Skeletal muscle satellite cell (primary cell): ENCODE data around the gene CHRM5.

Source experiments
- H3K27me3 ChIP-seq: 2 replicates; pipeline ENCODE4 v1.7.0; 2013; ENCODE audit warnings: low read length; ENCODE audit not compliant: control insufficient read depth, insufficient read depth
- H3K36me3 ChIP-seq: 2 replicates; pipeline ENCODE4 v1.7.0; 2013; ENCODE audit warnings: mild to moderate bottlenecking, control low read depth, low read length; ENCODE audit not compliant: insufficient read depth
- H3K4me1 ChIP-seq: 2 replicates; pipeline ENCODE4 v1.7.0; 2013; ENCODE audit warnings: low read length; ENCODE audit not compliant: control insufficient read depth, insufficient read depth
- H3K4me2 ChIP-seq: 2 replicates; pipeline ENCODE4 v1.7.0; 2013; ENCODE audit warnings: mild to moderate bottlenecking, low read length
- H3K4me3 ChIP-seq: 2 replicates; pipeline ENCODE4 v1.7.0; 2013; ENCODE audit warnings: low read length
- H3K9ac ChIP-seq: 2 replicates; pipeline ENCODE4 v1.7.0; 2013; ENCODE audit warnings: mild to moderate bottlenecking, low read depth, low read length, moderate library complexity
- H3K9me3 ChIP-seq: replicated peaks from 2 replicates; pipeline ENCODE4 v1.7.0; 2013; ENCODE audit warnings: mild to moderate bottlenecking, control low read depth, low read length

CHRM5 gene

DNA sequence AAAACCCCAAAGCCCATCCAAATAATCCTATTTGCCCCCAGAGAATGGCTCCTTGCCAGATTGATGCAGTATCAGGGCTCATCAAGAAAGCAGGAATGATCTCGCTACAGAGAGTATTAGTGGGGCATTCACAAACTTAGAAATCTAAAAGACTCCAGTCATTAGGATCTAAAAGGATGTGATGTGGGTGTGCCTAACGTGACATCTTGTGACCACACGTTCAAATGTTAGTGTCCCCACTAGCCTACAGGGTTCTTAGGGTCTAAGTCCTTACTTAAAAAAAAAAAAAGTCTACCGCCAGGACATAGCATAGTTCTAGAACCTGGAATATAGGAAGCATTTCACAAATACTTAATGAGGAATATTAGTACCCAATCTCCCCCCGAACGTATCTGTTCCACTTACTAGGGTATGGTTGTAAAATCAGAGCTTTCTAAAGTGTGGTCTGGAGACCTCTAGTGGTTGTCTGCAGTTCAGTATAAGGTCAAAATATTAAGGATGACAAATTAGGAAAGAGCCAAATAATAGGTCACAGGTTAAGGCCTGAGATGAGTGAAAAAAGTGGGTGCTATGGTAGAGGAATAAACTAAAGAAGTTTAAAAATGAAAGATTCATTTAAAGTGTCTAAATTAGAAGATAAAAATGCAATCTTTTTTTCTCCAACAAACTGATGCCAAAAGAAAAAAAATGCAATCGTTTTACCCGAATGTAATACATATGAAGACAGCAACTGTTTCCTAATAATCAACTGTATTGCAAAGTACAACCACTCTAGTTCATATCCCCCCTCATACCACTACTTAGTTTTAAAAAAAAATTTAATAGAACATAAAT, 4.2 kb upstream of the CHRM5 start:
- Histone ChIP-seq H3K27me3 (no peaks in the 10 kb centered on the region), H3K4me1 (peaks cover 5% of the 10 kb centered on the region), H3K4me3 (no peak overlapping the region), H3K9me3 (no peaks in the 10 kb centered on the region), H3K9ac (no peak overlapping the region), H3K4me2 (no peak overlapping the region), H3K36me3 (no peaks in the 10 kb centered on the region)

DNA sequence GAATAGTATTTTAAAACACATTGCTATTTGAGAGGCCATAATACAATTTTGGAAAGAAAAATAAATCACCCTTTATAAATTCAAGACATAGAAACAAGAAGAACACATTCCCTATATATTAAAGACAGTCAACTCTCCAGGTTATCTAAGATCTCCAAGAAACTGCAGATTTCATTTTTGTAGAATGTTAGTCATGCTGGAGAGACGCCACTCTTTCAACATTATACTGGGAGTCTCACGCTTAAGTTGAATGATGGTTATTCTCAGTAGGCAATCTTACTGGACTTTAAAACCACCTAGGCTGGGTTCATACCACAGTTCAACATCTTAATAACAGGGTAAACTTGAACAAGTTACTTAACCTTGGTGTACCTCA, 3.6 kb upstream of the CHRM5 start:
- Histone ChIP-seq H3K9me3 (no peaks in the 10 kb centered on the region), H3K4me1 (peaks cover 5% of the 10 kb centered on the region), H3K9ac (no peak overlapping the region)

DNA sequence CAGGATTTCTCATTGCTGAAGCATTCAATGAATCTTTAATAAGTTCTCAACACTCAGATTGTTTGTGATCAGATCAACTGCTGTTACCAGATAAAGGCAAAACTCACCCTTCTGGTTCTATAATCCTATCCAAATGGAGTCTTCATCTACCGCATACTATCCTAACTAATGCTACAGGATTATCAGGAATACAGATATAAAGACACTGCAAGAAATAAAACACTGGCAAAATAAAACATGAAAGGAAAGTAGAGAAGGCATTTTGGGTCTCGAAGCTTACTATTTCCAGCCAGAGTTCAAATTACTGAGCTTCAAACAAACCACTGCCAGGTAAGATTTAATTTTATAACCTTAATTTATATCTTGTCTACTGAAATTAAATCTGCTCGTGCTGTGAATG, 524 bp downstream of the CHRM5 start:
- H3K9me3 ChIP-seq = no peaks in the 10 kb centered on the region
- H3K4me1 ChIP-seq = peaks cover 5% of the 10 kb centered on the region
- H3K9ac ChIP-seq = no peak overlapping the region
- no peak overlapping the region for H3K4me3 ChIP-seq
- H3K4me2 ChIP-seq = no peak overlapping the region
- H3K36me3 ChIP-seq = no peaks in the 10 kb centered on the region
- no peaks in the 10 kb centered on the region for H3K27me3 ChIP-seq

More for the DNA sequence above, 3.6 kb upstream of the CHRM5 start:
- H3K4me3 ChIP-seq = no peak overlapping the region
- H3K27me3 ChIP-seq = no peaks in the 10 kb centered on the region
- no peak overlapping the region for H3K4me2 ChIP-seq
- H3K36me3 ChIP-seq = no peaks in the 10 kb centered on the region

DNA sequence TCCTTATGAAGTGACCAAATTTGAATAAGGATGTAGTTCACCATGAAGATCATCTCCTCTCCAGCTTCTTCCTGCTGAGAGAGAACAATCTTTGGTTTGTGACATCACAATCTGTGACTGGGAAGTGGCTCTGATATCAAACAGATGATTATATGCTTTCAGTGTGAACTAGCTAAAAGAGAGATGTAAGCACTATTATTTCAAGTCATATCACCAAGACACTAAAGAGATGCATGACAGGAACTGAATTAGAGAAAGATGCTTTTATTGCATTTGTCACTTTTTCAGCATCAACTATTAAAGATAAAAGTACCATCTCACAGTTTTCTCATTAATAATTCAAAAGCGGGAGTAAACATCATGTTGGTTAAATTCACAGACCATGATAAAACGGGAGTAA, 3.5 kb downstream of the CHRM5 start:
- H3K4me1 ChIP-seq = no peaks in the 10 kb centered on the region
- no peaks in the 10 kb centered on the region for H3K9me3 ChIP-seq
- H3K4me3 ChIP-seq = no peak overlapping the region
- no peaks in the 10 kb centered on the region for H3K36me3 ChIP-seq
- no peak overlapping the region for H3K9ac ChIP-seq
- no peak overlapping the region for H3K4me2 ChIP-seq
- no peaks in the 10 kb centered on the region for H3K27me3 ChIP-seq

DNA sequence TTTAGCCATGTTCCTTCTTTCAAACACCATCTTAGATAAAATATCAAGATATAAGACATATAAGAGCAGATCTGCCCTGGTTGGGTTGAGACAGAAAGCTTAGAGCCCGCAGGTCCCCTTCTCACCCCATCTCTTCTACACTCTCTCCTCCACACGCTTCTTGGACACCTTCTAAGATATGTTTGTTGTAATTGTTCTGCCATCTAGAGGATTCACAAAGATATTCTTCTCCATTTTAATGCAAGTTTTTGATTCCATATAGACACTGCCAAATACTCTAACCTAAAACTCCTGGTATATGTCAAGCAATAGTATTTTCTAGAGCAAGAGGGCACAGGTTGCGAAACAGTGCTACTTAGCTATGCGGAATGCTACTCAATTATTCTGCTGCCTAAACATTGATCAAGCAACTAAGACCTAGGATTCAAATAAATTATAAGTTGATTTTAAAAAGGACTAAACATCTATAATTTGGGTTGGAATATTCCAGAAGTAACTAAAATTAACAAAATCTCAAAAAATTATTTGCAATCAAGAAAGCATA, 6.8 kb downstream of the CHRM5 start:
- no peak overlapping the region for H3K4me3 ChIP-seq
- H3K27me3 ChIP-seq = no peaks in the 10 kb centered on the region
- H3K9ac ChIP-seq = no peak overlapping the region
- H3K4me2 ChIP-seq = no peak overlapping the region
- H3K9me3 ChIP-seq = no peaks in the 10 kb centered on the region
- H3K4me1 ChIP-seq = no peaks in the 10 kb centered on the region
- H3K36me3 ChIP-seq = no peaks in the 10 kb centered on the region

DNA sequence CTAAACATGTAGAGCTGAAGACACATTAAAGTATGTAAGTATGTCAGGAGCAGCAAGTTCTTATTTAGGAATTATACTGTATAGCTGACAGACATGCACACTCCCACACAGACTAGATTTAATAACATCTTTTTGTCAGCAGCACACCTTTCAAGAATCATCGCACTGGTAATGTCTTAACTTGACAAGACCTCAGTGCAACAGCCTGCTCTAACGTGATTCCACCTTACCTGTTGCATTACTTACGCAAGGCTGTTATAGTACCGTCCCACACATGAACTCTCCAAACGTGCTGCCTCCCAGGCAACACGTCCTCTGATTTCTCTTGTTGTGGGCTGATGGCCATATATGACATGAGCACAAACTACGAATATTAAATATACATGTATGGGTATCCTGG, 11.9 kb downstream of the CHRM5 start:
- H3K4me2 ChIP-seq = no peak overlapping the region
- H3K4me1 ChIP-seq = peaks cover 3% of the 10 kb centered on the region
- no peak overlapping the region for H3K4me3 ChIP-seq
- H3K27me3 ChIP-seq = no peaks in the 10 kb centered on the region
- H3K9me3 ChIP-seq = no peaks in the 10 kb centered on the region
- no peaks in the 10 kb centered on the region for H3K36me3 ChIP-seq
- H3K9ac ChIP-seq = no peak overlapping the region

DNA sequence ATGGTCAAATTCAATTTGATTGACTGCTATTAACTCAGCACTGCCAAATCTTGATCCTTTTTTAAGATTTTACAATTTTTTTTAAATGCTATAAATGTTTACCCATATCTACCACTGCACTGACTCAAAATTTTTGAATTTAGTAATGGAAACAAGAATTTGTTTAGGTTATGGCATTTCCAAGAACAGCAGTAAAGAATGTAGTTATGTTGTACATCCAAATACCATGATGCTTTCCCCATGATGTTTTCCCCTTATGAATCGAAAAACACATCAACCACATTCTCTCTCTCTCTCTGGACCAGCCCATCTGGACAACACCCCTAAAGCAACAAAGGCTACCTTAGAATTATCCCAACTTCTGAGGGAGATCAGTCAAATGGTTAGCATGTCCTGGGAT, 14.2 kb downstream of the CHRM5 start:
- H3K4me3 ChIP-seq = no peak overlapping the region
- no peaks in the 10 kb centered on the region for H3K36me3 ChIP-seq
- H3K9ac ChIP-seq = no peak overlapping the region
- no peaks in the 10 kb centered on the region for H3K9me3 ChIP-seq
- H3K27me3 ChIP-seq = no peaks in the 10 kb centered on the region
- peaks cover 7% of the 10 kb centered on the region for H3K4me1 ChIP-seq
- H3K4me2 ChIP-seq = no peak overlapping the region

DNA sequence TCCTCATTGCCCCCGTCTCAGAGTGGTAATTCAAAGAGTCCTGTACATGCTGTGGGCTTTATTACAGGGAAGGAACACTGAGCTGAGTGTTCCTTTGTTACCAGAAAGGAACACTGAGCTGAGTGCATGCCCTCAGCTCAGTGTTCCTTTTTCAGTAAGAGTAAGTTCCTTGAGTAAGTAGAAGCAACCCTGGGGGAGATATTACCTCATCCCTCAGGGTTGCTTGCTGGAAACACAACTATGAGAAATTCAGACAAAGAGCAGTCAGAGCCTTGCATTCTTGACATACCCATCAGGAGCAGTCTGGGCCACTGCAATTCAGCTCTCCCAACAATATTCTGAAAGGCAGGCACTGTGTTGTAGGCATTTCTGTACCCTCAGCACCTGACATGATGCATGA, 17.0 kb downstream of the CHRM5 start:
- Histone ChIP-seq H3K4me3 (no peak overlapping the region), H3K27me3 (no peaks in the 10 kb centered on the region), H3K4me2 (no peak overlapping the region), H3K9me3 (no peaks in the 10 kb centered on the region), H3K36me3 (no peaks in the 10 kb centered on the region), H3K9ac (no peak overlapping the region), H3K4me1 (peaks cover 13% of the 10 kb centered on the region)

DNA sequence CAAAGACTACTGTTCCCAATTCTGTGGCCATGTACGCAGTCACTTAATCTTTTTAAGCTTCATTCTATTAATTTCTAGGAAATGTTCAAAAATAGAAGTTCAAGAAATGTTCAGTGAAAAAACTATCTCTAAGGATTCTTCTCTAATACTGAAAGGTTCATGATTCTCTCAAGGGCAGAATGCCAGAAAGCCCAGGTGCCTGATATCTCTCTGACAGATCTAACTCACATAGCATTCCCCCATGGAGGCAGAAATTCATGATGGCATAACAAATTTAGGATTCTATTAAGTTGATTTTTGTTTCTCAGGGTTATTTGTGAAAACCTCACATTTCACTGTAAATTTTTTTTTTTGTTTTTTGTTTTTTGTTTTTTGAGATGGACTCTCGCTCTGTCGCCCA, 17.5 kb downstream of the CHRM5 start:
- Histone ChIP-seq H3K9me3 (no peaks in the 10 kb centered on the region), H3K4me3 (no peak overlapping the region), H3K9ac (no peak overlapping the region), H3K27me3 (no peaks in the 10 kb centered on the region), H3K4me2 (no peak overlapping the region), H3K36me3 (no peaks in the 10 kb centered on the region), H3K4me1 (peaks cover 13% of the 10 kb centered on the region)

DNA sequence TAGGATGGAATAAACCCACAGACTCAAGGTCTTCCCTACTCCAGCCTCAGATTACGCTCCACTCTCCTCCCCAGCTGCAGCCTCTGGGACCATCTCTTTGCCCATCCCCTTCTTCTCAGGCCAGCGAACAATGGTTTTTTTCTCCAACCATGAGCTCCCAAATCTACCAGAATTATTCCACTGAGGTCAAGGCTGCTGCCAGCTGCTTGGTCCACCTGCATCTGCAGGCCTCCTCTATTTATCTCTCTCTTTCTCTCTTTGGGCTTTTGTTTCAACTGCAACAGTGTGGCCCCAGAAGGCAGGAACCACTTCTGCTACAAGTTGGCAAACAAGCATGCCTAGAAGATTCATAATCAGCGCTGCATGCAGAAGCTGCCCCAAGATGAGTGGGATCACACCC, 19.1 kb downstream of the CHRM5 start:
- H3K9me3 ChIP-seq = no peaks in the 10 kb centered on the region
- no peaks in the 10 kb centered on the region for H3K27me3 ChIP-seq
- H3K4me1 ChIP-seq = peaks cover 13% of the 10 kb centered on the region
- H3K4me2 ChIP-seq = no peak overlapping the region
- no peak overlapping the region for H3K4me3 ChIP-seq
- H3K36me3 ChIP-seq = no peaks in the 10 kb centered on the region
- H3K9ac ChIP-seq = no peak overlapping the region

DNA sequence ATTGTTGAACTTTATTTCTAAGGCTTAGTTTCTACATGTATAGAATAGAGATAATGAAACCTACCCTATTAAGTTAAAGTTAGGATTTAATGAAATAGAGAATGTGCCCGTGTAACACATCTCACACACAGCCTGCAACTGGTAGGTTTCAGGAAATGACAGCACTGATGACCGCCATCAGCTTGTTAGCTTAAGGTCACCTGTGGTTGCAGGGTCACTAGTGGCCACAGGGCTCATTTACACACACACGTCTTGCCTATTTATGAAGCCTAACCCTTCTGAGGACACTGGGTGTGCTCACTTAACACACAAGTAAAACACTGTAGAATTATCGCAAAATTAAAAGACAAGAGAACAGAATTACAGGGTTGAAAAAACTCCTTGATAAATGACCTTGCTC, 20.1 kb downstream of the CHRM5 start:
- H3K4me2 ChIP-seq = no peak overlapping the region
- H3K27me3 ChIP-seq = no peaks in the 10 kb centered on the region
- H3K9me3 ChIP-seq = no peaks in the 10 kb centered on the region
- no peak overlapping the region for H3K9ac ChIP-seq
- no peak overlapping the region for H3K4me3 ChIP-seq
- peaks cover 13% of the 10 kb centered on the region for H3K4me1 ChIP-seq
- no peaks in the 10 kb centered on the region for H3K36me3 ChIP-seq

DNA sequence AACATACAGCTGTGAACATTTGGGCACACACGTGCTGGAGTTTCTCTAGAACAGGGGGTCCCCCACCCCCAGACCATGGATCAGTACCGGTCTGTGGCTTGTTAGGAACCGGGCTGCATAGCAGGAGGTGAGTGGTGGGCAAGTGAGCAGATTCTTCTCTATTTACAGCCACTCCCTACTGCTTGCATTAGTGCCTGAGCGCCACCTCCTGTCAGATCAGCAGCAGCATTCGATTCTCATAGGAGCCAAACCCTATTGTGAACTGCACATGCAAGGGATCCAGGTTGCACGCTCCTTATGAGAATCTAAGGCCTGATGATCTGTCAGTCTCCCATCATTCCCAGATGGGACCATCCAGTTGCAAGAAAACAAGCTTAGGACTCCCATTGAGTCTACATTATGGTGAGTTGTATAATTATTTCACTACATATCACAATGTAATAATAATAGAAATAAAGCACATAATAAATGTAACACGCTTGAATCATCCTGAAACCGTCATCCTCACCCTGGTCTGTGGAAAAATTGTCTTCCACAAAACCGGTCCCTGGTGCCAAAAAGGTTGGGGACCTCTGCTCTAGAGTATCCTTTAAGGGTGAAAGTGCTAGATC, 25.8 kb downstream of the CHRM5 start:
- Histone ChIP-seq H3K4me3 (no peak overlapping the region), H3K36me3 (no peaks in the 10 kb centered on the region), H3K4me1 (no peaks in the 10 kb centered on the region), H3K27me3 (no peaks in the 10 kb centered on the region), H3K9me3 (no peaks in the 10 kb centered on the region), H3K4me2 (no peak overlapping the region), H3K9ac (no peak overlapping the region)
